ENCODE results near the gene ERN1. TPM values are rescaled to one million over a fixed set of nuclear protein-coding genes. Genes with fewer than 3 reads are reported as not detected.
"Not testable (repeated sequence)": the region's sequence is repeated elsewhere in the genome, so short reads cannot be mapped to it uniquely, and the experiment has no call there.

ERN1 gene
- total RNA-seq, 1 donor: 62.8 TPM

- H3K9me3 ChIP-seq (ENCODE audit: low read depth, low read length): no peaks in the 10 kb centered on the region
- no peaks in the 10 kb centered on the region for H3K27me3 ChIP-seq (ENCODE audit: insufficient read depth, low read length)
- H3K4me3 ChIP-seq (ENCODE audit: low read length): no peak overlapping the region
- no peaks in the 10 kb centered on the region for H3K4me1 ChIP-seq (ENCODE audit: insufficient read depth, low read length)
These were observed 91.4 kb downstream of the ERN1 start for GRCh38 chr17:64038331-64039105.

DNA sequence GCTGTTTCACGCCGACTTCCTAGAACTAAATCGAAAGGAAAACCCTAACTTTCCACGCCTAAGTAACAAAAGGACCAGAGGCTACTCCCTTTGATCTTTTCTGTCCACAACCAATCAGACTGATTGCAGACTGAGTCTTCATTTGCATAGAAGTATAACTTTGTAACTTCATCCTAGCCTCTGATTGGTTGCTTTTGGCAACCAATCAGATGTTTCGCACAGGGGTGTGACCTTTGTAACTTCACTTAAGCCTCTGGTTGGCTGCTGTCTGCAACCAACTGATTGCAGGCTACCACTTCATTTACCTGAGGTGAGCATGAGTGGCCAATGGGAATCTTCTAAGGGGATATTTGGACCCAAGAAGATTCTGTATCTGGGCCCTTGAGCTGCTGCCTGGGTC, 92.1 kb downstream of the ERN1 start:
- no peaks in the 10 kb centered on the region for H3K4me1 ChIP-seq (ENCODE audit: insufficient read depth, low read length)
- no peaks in the 10 kb centered on the region for H3K27me3 ChIP-seq (ENCODE audit: insufficient read depth, low read length)
- H3K4me3 ChIP-seq (ENCODE audit: low read length): no peak overlapping the region
- H3K9me3 ChIP-seq (ENCODE audit: low read depth, low read length): no peaks in the 10 kb centered on the region

- H3K4me3 ChIP-seq (ENCODE audit: low read length): no peak overlapping the region
- H3K9me3 ChIP-seq (ENCODE audit: low read depth, low read length): no peaks in the 10 kb centered on the region
- no peaks in the 10 kb centered on the region for H3K4me1 ChIP-seq (ENCODE audit: insufficient read depth, low read length)
- no peaks in the 10 kb centered on the region for H3K27me3 ChIP-seq (ENCODE audit: insufficient read depth, low read length)
These were observed 92.8 kb downstream of the ERN1 start for GRCh38 chr17:64037180-64037579.

DNA sequence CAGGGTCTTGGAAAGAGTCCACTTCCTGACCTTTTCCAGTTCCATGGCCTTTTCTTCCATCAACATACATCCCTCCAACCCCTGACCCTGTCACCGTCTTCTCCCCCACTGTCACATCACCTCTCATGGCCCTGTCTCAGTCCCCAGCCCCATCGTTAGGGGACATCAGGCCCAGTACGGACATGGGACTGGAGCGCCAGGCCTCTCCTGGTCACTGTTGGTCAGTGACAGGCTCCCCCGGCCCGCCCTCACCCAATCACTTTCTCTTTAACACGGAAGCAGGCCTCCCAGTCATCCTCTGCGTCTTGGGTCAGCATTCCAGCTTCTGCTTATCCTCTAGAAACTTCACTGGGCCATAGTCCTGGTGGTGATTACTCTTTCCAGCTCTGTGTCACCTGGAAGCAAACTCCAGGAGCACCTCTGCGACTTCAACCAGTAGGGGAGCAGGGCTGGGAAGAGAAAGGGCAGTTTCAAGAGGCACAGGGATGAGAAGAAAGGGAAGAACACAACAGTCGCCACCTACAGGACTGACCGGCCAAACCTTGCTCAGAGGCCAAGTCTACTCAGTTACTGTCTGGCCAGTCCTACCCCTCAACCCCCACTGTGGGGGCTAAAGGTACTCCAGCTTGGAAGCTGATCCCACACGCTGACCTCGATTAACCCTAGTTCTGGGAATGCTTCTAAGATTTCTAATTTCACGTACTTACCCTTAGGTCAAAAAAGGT, 93.6 kb downstream of the ERN1 start:
- Histone ChIP-seq H3K9me3 (ENCODE audit: low read depth, low read length) (no peaks in the 10 kb centered on the region), H3K27me3 (ENCODE audit: insufficient read depth, low read length) (no peaks in the 10 kb centered on the region), H3K4me1 (ENCODE audit: insufficient read depth, low read length) (no peaks in the 10 kb centered on the region), H3K4me3 (ENCODE audit: low read length) (no peak overlapping the region)

DNA sequence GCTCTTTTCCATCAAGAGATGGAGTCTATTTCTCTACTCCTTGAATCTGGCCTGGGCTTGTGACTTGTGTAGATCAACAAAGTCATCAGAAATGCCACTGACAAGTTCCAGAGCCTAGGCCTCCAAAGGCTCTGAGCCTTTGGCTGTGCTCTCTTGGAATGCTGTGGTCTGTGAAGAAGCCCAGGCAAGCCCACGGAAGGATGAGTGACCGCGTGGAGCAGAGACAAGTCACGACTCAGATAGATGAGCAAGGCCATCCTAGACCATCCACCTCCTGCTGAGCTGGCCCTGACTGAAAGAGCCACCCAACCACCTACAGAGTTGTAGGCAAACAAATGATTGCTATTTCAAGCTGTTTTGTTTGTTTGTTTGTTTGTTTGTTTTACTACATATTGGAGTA, 97.9 kb downstream of the ERN1 start:
- H3K4me1 ChIP-seq (ENCODE audit: insufficient read depth, low read length): peaks cover 4% of the 10 kb centered on the region
- no peaks in the 10 kb centered on the region for H3K27me3 ChIP-seq (ENCODE audit: insufficient read depth, low read length)
- no peak overlapping the region for H3K4me3 ChIP-seq (ENCODE audit: low read length)
- H3K9me3 ChIP-seq (ENCODE audit: low read depth, low read length): no peaks in the 10 kb centered on the region

DNA sequence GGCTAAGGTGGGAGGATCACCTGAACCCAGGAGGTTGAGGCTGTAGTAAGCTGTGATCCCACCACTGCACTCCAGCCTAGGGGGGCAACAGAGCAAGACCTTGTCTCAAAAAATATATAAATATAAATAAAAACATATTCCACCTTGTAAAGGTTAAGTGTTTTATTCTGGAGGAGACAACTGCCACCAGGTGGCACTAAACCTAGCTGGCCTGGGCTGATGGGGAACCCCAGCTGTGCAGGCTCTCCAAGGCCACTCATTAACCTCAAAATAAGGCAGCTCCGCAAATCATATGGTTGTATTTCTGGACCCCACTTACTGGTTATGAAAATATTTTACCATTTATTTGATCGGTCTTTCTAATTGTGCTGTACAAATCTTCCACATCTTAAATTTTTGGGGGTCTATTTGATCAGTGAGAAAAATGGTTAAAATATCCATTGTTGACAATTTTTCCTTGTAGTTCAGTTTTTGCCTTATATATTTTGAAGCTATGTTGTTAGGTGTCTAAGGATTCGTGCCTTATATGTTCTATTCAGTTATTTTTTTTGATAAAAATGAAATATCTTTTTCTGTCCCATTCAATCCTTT, 101.0 kb downstream of the ERN1 start:
- Histone ChIP-seq H3K9me3 (ENCODE audit: low read depth, low read length) (no peaks in the 10 kb centered on the region), H3K27me3 (ENCODE audit: insufficient read depth, low read length) (no peaks in the 10 kb centered on the region), H3K4me1 (ENCODE audit: insufficient read depth, low read length) (peaks cover 32% of the 10 kb centered on the region), H3K4me3 (ENCODE audit: low read length) (no peak overlapping the region)

GRCh38 chr17:64025732-64026294, 104.1 kb downstream of the ERN1 start:
- Histone ChIP-seq H3K4me1 (ENCODE audit: insufficient read depth, low read length) (peaks cover 62% of the 10 kb centered on the region), H3K9me3 (ENCODE audit: low read depth, low read length) (no peaks in the 10 kb centered on the region), H3K27me3 (ENCODE audit: insufficient read depth, low read length) (no peaks in the 10 kb centered on the region), H3K4me3 (ENCODE audit: low read length) (no peak overlapping the region)

DNA sequence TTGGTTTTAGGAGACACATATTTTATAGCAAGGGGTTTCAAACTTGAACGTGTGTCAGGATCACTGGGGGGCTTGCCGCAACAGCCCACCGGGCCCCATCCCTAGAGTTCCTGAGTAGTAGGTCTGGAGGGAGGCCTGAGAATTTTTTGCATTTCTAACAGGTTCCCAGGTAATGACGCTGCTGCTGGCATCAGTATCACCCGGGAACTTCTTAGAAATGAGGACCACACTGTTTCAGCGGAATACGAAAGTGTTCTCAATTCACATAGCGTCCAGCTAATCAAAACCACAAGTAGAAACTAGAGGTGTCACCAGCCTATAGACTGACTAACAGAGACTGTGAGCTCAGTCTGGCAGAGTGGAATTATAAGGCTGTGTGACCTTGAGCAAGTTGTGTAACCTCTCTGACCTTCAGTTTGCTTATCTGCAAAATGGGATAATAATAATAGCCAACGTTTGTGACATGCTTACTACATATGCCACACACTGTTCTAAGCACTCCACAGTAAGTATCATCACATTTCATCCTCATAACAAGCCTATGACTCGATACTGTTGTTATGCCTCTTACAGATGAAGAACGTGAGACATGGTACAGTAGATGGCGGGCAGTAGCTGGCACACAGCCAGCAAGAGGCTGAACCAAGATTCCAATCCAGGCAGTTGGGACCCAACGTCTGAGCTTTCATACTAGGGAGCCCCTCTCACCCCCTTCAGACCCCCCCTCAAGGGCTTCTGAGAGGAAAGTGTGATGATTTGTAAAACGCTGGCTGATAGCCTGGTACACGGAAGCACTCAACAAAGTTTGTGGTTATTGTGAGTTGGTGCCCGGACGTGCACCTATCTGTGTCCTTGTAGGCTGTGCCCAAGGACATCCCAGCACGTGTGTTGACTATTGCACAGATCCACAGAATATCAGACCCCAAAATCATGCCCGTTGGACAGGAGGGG, 104.9 kb downstream of the ERN1 start:
- Histone ChIP-seq H3K9me3 (ENCODE audit: low read depth, low read length) (no peaks in the 10 kb centered on the region), H3K4me1 (ENCODE audit: insufficient read depth, low read length) (peaks cover 64% of the 10 kb centered on the region), H3K27me3 (ENCODE audit: insufficient read depth, low read length) (no peaks in the 10 kb centered on the region), H3K4me3 (ENCODE audit: low read length) (no peak overlapping the region)

GRCh38 chr17:64024215-64024654, 105.7 kb downstream of the ERN1 start:
- no peaks in the 10 kb centered on the region for H3K27me3 ChIP-seq (ENCODE audit: insufficient read depth, low read length)
- H3K4me1 ChIP-seq (ENCODE audit: insufficient read depth, low read length): peaks cover 71% of the 10 kb centered on the region
- H3K4me3 ChIP-seq (ENCODE audit: low read length): no peak overlapping the region
- no peaks in the 10 kb centered on the region for H3K9me3 ChIP-seq (ENCODE audit: low read depth, low read length)

- H3K4me3 ChIP-seq (ENCODE audit: low read length): no peak overlapping the region
- peaks cover 87% of the 10 kb centered on the region for H3K4me1 ChIP-seq (ENCODE audit: insufficient read depth, low read length)
- no peaks in the 10 kb centered on the region for H3K9me3 ChIP-seq (ENCODE audit: low read depth, low read length)
- H3K27me3 ChIP-seq (ENCODE audit: insufficient read depth, low read length): no peaks in the 10 kb centered on the region
These were observed 107.3 kb downstream of the ERN1 start for GRCh38 chr17:64022611-64023063.

- peaks cover 85% of the 10 kb centered on the region for H3K4me1 ChIP-seq (ENCODE audit: insufficient read depth, low read length)
- H3K4me3 ChIP-seq (ENCODE audit: low read length): peak within 1 kb of the TSS; percentile 58
- H3K9me3 ChIP-seq (ENCODE audit: low read depth, low read length): no peaks in the 10 kb centered on the region
- H3K27me3 ChIP-seq (ENCODE audit: insufficient read depth, low read length): no peaks in the 10 kb centered on the region
These were observed 109.7 kb downstream of the ERN1 start, which contains the start of gene ICAM2 for GRCh38 chr17:64020056-64020766. Gene ICAM2 (minus strand): TSS chr17:64020633. CDS start chr17:64006691, 13,942 bp downstream.

DNA sequence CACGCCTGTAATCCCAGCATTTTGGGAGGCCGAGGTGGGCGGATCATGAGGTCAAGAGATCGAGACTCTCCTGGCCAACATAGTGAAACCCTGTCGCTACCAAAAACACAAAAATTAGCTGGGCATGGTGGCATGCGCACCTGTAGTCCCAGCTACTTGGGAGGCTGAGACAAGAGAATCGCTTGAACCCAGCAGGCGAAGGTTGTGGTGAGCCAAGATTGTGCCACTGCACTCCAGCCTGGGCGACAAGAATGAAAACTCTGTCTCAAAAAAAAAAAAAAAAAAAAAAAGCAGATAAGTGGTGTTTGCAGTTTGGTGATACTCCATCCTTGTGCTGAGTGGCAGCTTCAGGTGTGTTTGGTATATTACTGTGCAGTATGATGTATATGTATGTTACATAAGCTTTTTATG, 110.4 kb downstream of the ERN1 start:
- H3K4me3 ChIP-seq (ENCODE audit: low read length): peak overlapping the region; percentile 58
- H3K4me1 ChIP-seq (ENCODE audit: insufficient read depth, low read length): peaks cover 85% of the 10 kb centered on the region
- not testable (repeated sequence) for H3K27me3 ChIP-seq (ENCODE audit: insufficient read depth, low read length); H3K9me3 ChIP-seq (ENCODE audit: low read depth, low read length)

GRCh38 chr17:64017381-64017980, 112.5 kb downstream of the ERN1 start:
- Histone ChIP-seq H3K4me3 (ENCODE audit: low read length) (no peak overlapping the region), H3K27me3 (ENCODE audit: insufficient read depth, low read length) (no peaks in the 10 kb centered on the region), H3K4me1 (ENCODE audit: insufficient read depth, low read length) (peaks cover 80% of the 10 kb centered on the region), H3K9me3 (ENCODE audit: low read depth, low read length) (no peaks in the 10 kb centered on the region)
